K562 (cell line): ENCODE results near the gene TTBK2.

Experiments used
- ARNT ChIP-seq, 2 experiments: fragments of 450-650 bp; IDR thresholded peaks; 2 replicates each; pipeline ENCODE4 v1.6.1; 2016; ENCODE audit warnings: mild to moderate bottlenecking in 1 of 2
- CBX8 ChIP-seq: fragments of 200-600 bp; sonication (generic); IDR thresholded peaks from 2 replicates; pipeline ENCODE4 v1.6.1; 2012; ENCODE audit warnings: borderline replicate concordance, mixed run types, low read depth, mild to moderate bottlenecking, moderate library complexity, mixed read lengths, low read length, control low read depth, inconsistent platforms; ENCODE audit not compliant: poor library complexity, severe bottlenecking; ENCODE audit errors: extremely low read depth
- EZH2 ChIP-seq: IDR thresholded peaks from 2 replicates; pipeline ENCODE4 v1.6.1; 2012; ENCODE audit warnings: low read depth, mild to moderate bottlenecking, inconsistent platforms, low read length, borderline replicate concordance
- HDAC1 ChIP-seq, 2 experiments: fragments of 450-650 bp; IDR thresholded peaks; 2 replicates each; pipeline ENCODE4 v1.6.1; 2016 to 2017; ENCODE audit warnings: inconsistent platforms in 1 of 2, mild to moderate bottlenecking in 1 of 2, moderate library complexity in 1 of 2
- MAFK ChIP-seq: IDR thresholded peaks from 2 replicates; pipeline ENCODE4 v1.6.1; 2011; ENCODE audit warnings: low read length, improper control_type of control experiment
- NFRKB ChIP-seq: fragments of 450-650 bp; IDR thresholded peaks from 2 replicates; pipeline ENCODE4 v1.6.1; 2016; ENCODE audit warnings: low read depth
- POLR2A ChIP-seq: fragments of 450-650 bp; conservative IDR thresholded peaks from 2 replicates; pipeline ENCODE4 v1.6.1; 2016
- SRF ChIP-seq, 2 experiments: fragments of 250-450, 450-650 bp in 1 of 2; sonication (Bioruptor Pico) in 1 of 2; sonication (generic) in 1 of 2; formaldehyde crosslinking; IDR thresholded peaks; 2 replicates each; pipeline versions ENCODE4 v1.5.0 to v1.5.1; 2020 to 2022; ENCODE audit warnings: mild to moderate bottlenecking in 1 of 2, missing genetic modification reagents in 1 of 2
- TF ChIP-seq, protein P1 (sequence below): IDR thresholded peaks from 3 replicates; pipeline ENCODE4 v1.6.1; 2011; ENCODE audit warnings: borderline replicate concordance, mild to moderate bottlenecking; ENCODE audit not compliant: insufficient read length, insufficient read depth
- TF ChIP-seq, protein P2 (sequence below): sonication (generic); formaldehyde crosslinking; IDR thresholded peaks from 2 replicates; pipeline ENCODE4 v1.8.1; 2022; ENCODE audit warnings: missing genetic modification reagents
- TF ChIP-seq, protein P3 (sequence below): sonication (generic); formaldehyde crosslinking; IDR thresholded peaks from 2 replicates; pipeline ENCODE4 v1.8.1; 2023; ENCODE audit warnings: mild to moderate bottlenecking, missing genetic modification reagents
- TF ChIP-seq, protein P4 (sequence below), 3 experiments: IDR thresholded peaks in 2 of 3; conservative IDR thresholded peaks in 1 of 3; 2 replicates each; pipeline ENCODE4 v1.5.1; 2011 to 2012; ENCODE audit warnings: low read length in 3 of 3, mild to moderate bottlenecking in 3 of 3, control low read depth in 2 of 3, improper control_type of control experiment in 1 of 3, inconsistent platforms in 1 of 3, low read depth in 1 of 3, mixed read lengths in 1 of 3, moderate library complexity in 1 of 3; ENCODE audit not compliant: insufficient read depth in 2 of 3

DNA sequence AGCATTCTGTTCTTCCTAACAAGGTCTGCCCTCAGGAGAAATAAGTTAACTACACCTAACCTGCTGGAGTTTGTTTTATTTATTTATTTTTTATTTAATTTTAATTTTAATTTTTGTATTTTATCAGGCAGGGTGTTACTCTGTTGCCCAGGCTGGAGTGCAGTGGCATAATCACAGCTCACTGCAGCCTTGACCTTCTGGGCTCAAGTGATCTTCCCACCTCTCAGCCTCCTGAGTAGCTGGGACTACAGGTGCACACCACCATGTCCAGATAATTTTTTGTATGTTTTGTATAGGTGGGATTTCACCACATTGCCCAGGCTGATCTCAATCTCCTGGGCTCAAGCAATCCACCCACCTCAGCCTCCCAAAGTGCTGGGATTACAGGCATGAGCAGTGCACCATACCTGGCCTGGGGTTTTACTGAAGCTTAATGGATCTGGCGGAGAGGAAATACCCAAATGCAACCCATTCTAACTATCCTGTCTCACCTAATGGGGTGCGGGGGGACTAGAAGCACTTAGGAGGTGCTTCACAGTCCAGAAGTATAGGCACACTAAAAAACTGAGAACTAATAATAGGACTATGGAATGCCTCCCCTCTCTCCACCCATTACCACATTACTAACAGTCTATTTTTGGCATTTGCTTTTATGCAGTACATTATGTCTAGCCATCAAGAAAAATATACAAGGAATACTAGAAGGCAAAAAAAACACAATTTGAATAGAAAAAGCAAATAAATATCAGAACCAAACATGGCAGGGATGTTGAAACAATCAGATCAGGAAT is 61.4 kb downstream of the TTBK2 start:
- TF ChIP-seq CBX8 = no peak
- TF ChIP-seq HDAC1 (IDR thresholded peaks at IDR 0.05) = no peak
- no peak for TF ChIP-seq SRF (CRISPR knock-in tag; IDR thresholded peaks at IDR 0.05)
- no peak for TF ChIP-seq EZH2
- TF ChIP-seq POLR2A = no peak
- TF ChIP-seq, protein P1, sequence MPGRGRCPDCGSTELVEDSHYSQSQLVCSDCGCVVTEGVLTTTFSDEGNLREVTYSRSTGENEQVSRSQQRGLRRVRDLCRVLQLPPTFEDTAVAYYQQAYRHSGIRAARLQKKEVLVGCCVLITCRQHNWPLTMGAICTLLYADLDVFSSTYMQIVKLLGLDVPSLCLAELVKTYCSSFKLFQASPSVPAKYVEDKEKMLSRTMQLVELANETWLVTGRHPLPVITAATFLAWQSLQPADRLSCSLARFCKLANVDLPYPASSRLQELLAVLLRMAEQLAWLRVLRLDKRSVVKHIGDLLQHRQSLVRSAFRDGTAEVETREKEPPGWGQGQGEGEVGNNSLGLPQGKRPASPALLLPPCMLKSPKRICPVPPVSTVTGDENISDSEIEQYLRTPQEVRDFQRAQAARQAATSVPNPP = no peak
- TF ChIP-seq, protein P2, sequence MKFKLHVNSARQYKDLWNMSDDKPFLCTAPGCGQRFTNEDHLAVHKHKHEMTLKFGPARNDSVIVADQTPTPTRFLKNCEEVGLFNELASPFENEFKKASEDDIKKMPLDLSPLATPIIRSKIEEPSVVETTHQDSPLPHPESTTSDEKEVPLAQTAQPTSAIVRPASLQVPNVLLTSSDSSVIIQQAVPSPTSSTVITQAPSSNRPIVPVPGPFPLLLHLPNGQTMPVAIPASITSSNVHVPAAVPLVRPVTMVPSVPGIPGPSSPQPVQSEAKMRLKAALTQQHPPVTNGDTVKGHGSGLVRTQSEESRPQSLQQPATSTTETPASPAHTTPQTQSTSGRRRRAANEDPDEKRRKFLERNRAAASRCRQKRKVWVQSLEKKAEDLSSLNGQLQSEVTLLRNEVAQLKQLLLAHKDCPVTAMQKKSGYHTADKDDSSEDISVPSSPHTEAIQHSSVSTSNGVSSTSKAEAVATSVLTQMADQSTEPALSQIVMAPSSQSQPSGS (CRISPR knock-in tag) = no peak
- TF ChIP-seq NFRKB = no peak
- no peak for TF ChIP-seq MAFK
- TF ChIP-seq, protein P3, sequence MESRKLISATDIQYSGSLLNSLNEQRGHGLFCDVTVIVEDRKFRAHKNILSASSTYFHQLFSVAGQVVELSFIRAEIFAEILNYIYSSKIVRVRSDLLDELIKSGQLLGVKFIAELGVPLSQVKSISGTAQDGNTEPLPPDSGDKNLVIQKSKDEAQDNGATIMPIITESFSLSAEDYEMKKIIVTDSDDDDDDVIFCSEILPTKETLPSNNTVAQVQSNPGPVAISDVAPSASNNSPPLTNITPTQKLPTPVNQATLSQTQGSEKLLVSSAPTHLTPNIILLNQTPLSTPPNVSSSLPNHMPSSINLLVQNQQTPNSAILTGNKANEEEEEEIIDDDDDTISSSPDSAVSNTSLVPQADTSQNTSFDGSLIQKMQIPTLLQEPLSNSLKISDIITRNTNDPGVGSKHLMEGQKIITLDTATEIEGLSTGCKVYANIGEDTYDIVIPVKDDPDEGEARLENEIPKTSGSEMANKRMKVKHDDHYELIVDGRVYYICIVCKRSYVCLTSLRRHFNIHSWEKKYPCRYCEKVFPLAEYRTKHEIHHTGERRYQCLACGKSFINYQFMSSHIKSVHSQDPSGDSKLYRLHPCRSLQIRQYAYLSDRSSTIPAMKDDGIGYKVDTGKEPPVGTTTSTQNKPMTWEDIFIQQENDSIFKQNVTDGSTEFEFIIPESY (CRISPR knock-in tag) = no peak
- no peak for TF ChIP-seq ARNT (IDR thresholded peaks at IDR 0.05)
- TF ChIP-seq, protein P4, sequence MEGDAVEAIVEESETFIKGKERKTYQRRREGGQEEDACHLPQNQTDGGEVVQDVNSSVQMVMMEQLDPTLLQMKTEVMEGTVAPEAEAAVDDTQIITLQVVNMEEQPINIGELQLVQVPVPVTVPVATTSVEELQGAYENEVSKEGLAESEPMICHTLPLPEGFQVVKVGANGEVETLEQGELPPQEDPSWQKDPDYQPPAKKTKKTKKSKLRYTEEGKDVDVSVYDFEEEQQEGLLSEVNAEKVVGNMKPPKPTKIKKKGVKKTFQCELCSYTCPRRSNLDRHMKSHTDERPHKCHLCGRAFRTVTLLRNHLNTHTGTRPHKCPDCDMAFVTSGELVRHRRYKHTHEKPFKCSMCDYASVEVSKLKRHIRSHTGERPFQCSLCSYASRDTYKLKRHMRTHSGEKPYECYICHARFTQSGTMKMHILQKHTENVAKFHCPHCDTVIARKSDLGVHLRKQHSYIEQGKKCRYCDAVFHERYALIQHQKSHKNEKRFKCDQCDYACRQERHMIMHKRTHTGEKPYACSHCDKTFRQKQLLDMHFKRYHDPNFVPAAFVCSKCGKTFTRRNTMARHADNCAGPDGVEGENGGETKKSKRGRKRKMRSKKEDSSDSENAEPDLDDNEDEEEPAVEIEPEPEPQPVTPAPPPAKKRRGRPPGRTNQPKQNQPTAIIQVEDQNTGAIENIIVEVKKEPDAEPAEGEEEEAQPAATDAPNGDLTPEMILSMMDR (IDR thresholded peaks at IDR 0.05 in 2 of 3, conservative IDR thresholded peaks at IDR 0.05 in 1 of 3; ENCODE audit: insufficient read depth in 2 of 3, low read depth in 1 of 3, low read length in 3 of 3) = no peak
